Neural cell (in vitro differentiated cells): ENCODE results near the gene CNTFR. TPM values are rescaled to one million over a fixed set of nuclear protein-coding genes. Genes with fewer than 3 reads are reported as not detected.

Source experiments
- H2AFZ ChIP-seq: fragments of 200-600, 300-800 bp; sonication (generic), shearing (Covaris generic); 2 replicates; pipeline ENCODE4 v1.6.0; 2014; ENCODE audit warnings: low read depth, mild to moderate bottlenecking, antibody characterized with exemption, low read length, moderate library complexity
- H3F3A ChIP-seq: fragments of 200-600 bp; shearing (Covaris generic); 2 replicates; pipeline ENCODE4 v1.6.1; 2016; ENCODE audit warnings: mild to moderate bottlenecking, moderate library complexity, mixed read lengths, antibody characterized with exemption, low read length; ENCODE audit not compliant: insufficient read depth, poor library complexity, severe bottlenecking
- H3K27ac ChIP-seq: fragments of 200-600, 300-800 bp; sonication (generic), shearing (Covaris generic); 2 replicates; pipeline ENCODE4 v1.5.1; 2014; ENCODE audit warnings: mild to moderate bottlenecking, low read length, moderate library complexity
- H3K27me3 ChIP-seq: fragments of 300-800, 200-600 bp; sonication (generic), shearing (Covaris generic); 2 replicates; pipeline ENCODE4 v1.6.0; 2014; ENCODE audit warnings: mild to moderate bottlenecking, low read depth, low read length, moderate library complexity; ENCODE audit not compliant: insufficient read depth
- H3K36me3 ChIP-seq: fragments of 300-800, 200-600 bp; sonication (generic), shearing (Covaris generic); 2 replicates; pipeline ENCODE4 v1.5.1; 2014; ENCODE audit warnings: mild to moderate bottlenecking, antibody characterized with exemption, low read length, moderate library complexity; ENCODE audit not compliant: insufficient read depth
- H3K4me2 ChIP-seq: fragments of 300-800, 200-600 bp; sonication (generic), shearing (Covaris generic); 2 replicates; pipeline ENCODE4 v1.6.0; 2014; ENCODE audit warnings: mild to moderate bottlenecking, low read length
- H3K4me3 ChIP-seq: fragments of 300-800, 200-600 bp; sonication (generic), shearing (Covaris generic); 2 replicates; pipeline ENCODE4 v1.5.1; 2014; ENCODE audit warnings: mild to moderate bottlenecking, low read length, moderate library complexity
- H3K79me2 ChIP-seq: fragments of 200-600 bp; shearing (Covaris generic); replicated peaks from 2 replicates; pipeline ENCODE4 v1.6.0; 2014; ENCODE audit warnings: mild to moderate bottlenecking, low read length, moderate library complexity; ENCODE audit not compliant: insufficient read depth
- H3K9ac ChIP-seq: fragments of 300-800, 200-600 bp; sonication (generic), shearing (Covaris generic); 2 replicates; pipeline ENCODE4 v1.6.1; 2016; ENCODE audit warnings: mild to moderate bottlenecking, low read length, mixed read lengths
- H3K9me2 ChIP-seq: fragments of 200-600 bp; shearing (Covaris generic); 2 replicates; pipeline ENCODE4 v1.6.1; 2016; ENCODE audit warnings: mild to moderate bottlenecking, low read length, mixed read lengths; ENCODE audit not compliant: insufficient read depth
- H3K9me3 ChIP-seq: fragments of 200-600, 300-800 bp; sonication (generic), shearing (Covaris generic); 2 replicates; pipeline ENCODE4 v1.6.1; 2016; ENCODE audit warnings: mild to moderate bottlenecking, mixed run types, low read length, moderate library complexity, mixed read lengths
- H4K20me1 ChIP-seq: fragments of 200-600 bp; shearing (Covaris generic); 2 replicates; pipeline ENCODE4 v1.6.1; 2016; ENCODE audit warnings: mild to moderate bottlenecking, mixed run types; ENCODE audit not compliant: insufficient read depth
- EP300 ChIP-seq: fragments of 450-650 bp; conservative IDR thresholded peaks from 2 replicates; pipeline ENCODE4 v1.6.1; 2014; ENCODE audit warnings: antibody characterized with exemption, mild to moderate bottlenecking, moderate library complexity; ENCODE audit not compliant: poor library complexity, severe bottlenecking
- EZH2 ChIP-seq: fragments of 200-600, 300-800 bp; shearing (Covaris generic), sonication (generic); IDR thresholded peaks from 2 replicates; pipeline ENCODE4 v1.6.1; 2014; ENCODE audit warnings: antibody characterized with exemption, low read length, borderline replicate concordance, mild to moderate bottlenecking; ENCODE audit not compliant: insufficient read depth, poor library complexity, severe bottlenecking
- MXI1 ChIP-seq: fragments of 450-650 bp; conservative IDR thresholded peaks from 2 replicates; pipeline ENCODE4 v1.6.1; 2014; ENCODE audit warnings: antibody characterized with exemption, mild to moderate bottlenecking; ENCODE audit not compliant: poor library complexity, severe bottlenecking
- POLR2AphosphoS5 ChIP-seq: IDR thresholded peaks from 2 replicates; pipeline ENCODE4 v1.6.1; 2012
- RAD21 ChIP-seq: fragments of 450-650 bp; conservative IDR thresholded peaks from 2 replicates; pipeline ENCODE4 v1.6.1; 2014; ENCODE audit warnings: antibody characterized with exemption, mild to moderate bottlenecking, moderate library complexity
- SMC3 ChIP-seq: fragments of 450-650 bp; conservative IDR thresholded peaks from 2 replicates; pipeline ENCODE4 v1.6.1; 2014; ENCODE audit warnings: antibody characterized with exemption, mild to moderate bottlenecking, moderate library complexity; ENCODE audit not compliant: poor library complexity
- TAF1 ChIP-seq: IDR thresholded peaks from 2 replicates; pipeline ENCODE4 v1.6.1; 2012; ENCODE audit warnings: low read depth
- polyA plus RNA-seq: library from polyadenylated mRNA; depleted of rRNA; stranded (reverse); fragments of >200 nt; gene quantifications from 2 replicates; pipeline ENCODE4 v1.2.3, GENCODE V29; 2014
- TF ChIP-seq, protein P1 (sequence below): fragments of 450-650 bp; IDR thresholded peaks from 2 replicates; pipeline ENCODE4 v1.5.1; 2014; ENCODE audit warnings: antibody characterized with exemption, mild to moderate bottlenecking, moderate library complexity; ENCODE audit not compliant: poor library complexity, severe bottlenecking
- TF ChIP-seq, protein P2 (sequence below): IDR thresholded peaks from 2 replicates; pipeline ENCODE4 v1.6.1; 2012; ENCODE audit warnings: borderline replicate concordance

The CNTFR gene
- polyA plus RNA-seq, 1 donor from 2014 or later: 19.0 TPM

GRCh38 chr9:34580358-34580757 is 9.2 kb downstream of the CNTFR start:
- no peaks in the 10 kb centered on the region for H3K36me3 ChIP-seq
- H3K4me2 ChIP-seq: no peak overlapping the region
- H3K9me3 ChIP-seq: no peaks in the 10 kb centered on the region
- H3K27ac ChIP-seq: no peak overlapping the region
- H4K20me1 ChIP-seq: peaks cover 3% of the 10 kb centered on the region
- TF ChIP-seq, protein P1, sequence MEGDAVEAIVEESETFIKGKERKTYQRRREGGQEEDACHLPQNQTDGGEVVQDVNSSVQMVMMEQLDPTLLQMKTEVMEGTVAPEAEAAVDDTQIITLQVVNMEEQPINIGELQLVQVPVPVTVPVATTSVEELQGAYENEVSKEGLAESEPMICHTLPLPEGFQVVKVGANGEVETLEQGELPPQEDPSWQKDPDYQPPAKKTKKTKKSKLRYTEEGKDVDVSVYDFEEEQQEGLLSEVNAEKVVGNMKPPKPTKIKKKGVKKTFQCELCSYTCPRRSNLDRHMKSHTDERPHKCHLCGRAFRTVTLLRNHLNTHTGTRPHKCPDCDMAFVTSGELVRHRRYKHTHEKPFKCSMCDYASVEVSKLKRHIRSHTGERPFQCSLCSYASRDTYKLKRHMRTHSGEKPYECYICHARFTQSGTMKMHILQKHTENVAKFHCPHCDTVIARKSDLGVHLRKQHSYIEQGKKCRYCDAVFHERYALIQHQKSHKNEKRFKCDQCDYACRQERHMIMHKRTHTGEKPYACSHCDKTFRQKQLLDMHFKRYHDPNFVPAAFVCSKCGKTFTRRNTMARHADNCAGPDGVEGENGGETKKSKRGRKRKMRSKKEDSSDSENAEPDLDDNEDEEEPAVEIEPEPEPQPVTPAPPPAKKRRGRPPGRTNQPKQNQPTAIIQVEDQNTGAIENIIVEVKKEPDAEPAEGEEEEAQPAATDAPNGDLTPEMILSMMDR: no peak
- TF ChIP-seq TAF1 (no peak), MXI1 (no peak), EP300 (no peak), RAD21 (no peak)
- H3K79me2 ChIP-seq: peaks cover 31% of the 10 kb centered on the region
- H3K9me2 ChIP-seq: no peaks in the 10 kb centered on the region
- no peak overlapping the region for H3K9ac ChIP-seq
- H3K27me3 ChIP-seq: no peaks in the 10 kb centered on the region
- H3K4me3 ChIP-seq: no peak overlapping the region
- H3F3A ChIP-seq: peaks cover 5% of the 10 kb centered on the region
- H2AFZ ChIP-seq: no peak overlapping the region

GRCh38 chr9:34579808-34580163 is 9.7 kb downstream of the CNTFR start:
- H3K9me3 ChIP-seq: no peaks in the 10 kb centered on the region
- H3K27ac ChIP-seq: peak overlapping the region; percentile 46
- H3K79me2 ChIP-seq: peaks cover 26% of the 10 kb centered on the region
- peak overlapping the region; percentile 59 for H3K4me3 ChIP-seq
- H3K9ac ChIP-seq: peak overlapping the region; percentile 58
- no peaks in the 10 kb centered on the region for H3K36me3 ChIP-seq
- H3K4me2 ChIP-seq: no peak overlapping the region
- no peak overlapping the region for H2AFZ ChIP-seq
- no peaks in the 10 kb centered on the region for H3K27me3 ChIP-seq
- H3F3A ChIP-seq: peaks cover 5% of the 10 kb centered on the region
- no peaks in the 10 kb centered on the region for H3K9me2 ChIP-seq
- H4K20me1 ChIP-seq: peaks cover 3% of the 10 kb centered on the region
- no peak for TF ChIP-seq EZH2
- TF ChIP-seq, protein P2, sequence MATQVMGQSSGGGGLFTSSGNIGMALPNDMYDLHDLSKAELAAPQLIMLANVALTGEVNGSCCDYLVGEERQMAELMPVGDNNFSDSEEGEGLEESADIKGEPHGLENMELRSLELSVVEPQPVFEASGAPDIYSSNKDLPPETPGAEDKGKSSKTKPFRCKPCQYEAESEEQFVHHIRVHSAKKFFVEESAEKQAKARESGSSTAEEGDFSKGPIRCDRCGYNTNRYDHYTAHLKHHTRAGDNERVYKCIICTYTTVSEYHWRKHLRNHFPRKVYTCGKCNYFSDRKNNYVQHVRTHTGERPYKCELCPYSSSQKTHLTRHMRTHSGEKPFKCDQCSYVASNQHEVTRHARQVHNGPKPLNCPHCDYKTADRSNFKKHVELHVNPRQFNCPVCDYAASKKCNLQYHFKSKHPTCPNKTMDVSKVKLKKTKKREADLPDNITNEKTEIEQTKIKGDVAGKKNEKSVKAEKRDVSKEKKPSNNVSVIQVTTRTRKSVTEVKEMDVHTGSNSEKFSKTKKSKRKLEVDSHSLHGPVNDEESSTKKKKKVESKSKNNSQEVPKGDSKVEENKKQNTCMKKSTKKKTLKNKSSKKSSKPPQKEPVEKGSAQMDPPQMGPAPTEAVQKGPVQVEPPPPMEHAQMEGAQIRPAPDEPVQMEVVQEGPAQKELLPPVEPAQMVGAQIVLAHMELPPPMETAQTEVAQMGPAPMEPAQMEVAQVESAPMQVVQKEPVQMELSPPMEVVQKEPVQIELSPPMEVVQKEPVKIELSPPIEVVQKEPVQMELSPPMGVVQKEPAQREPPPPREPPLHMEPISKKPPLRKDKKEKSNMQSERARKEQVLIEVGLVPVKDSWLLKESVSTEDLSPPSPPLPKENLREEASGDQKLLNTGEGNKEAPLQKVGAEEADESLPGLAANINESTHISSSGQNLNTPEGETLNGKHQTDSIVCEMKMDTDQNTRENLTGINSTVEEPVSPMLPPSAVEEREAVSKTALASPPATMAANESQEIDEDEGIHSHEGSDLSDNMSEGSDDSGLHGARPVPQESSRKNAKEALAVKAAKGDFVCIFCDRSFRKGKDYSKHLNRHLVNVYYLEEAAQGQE: no peak
- no peak for TF ChIP-seq POLR2AphosphoS5
- no peak for TF ChIP-seq TAF1
- TF ChIP-seq RAD21: no peak
- no peak for TF ChIP-seq SMC3
- TF ChIP-seq, protein P1: no peak
- no peak for TF ChIP-seq MXI1
- no peak for TF ChIP-seq EP300
